ENCODE measurements around the gene DCPS. TPM values are rescaled to one million over a fixed set of nuclear protein-coding genes. Genes with fewer than 3 reads are reported as not detected.
A peak's percentile ranks its signal among the peaks of the same experiment; 100 is the strongest.

The DCPS gene
- total RNA-seq, 4 donors from 2014 or later, result 6.7 to 23.9 (median 7.9) TPM

DNA sequence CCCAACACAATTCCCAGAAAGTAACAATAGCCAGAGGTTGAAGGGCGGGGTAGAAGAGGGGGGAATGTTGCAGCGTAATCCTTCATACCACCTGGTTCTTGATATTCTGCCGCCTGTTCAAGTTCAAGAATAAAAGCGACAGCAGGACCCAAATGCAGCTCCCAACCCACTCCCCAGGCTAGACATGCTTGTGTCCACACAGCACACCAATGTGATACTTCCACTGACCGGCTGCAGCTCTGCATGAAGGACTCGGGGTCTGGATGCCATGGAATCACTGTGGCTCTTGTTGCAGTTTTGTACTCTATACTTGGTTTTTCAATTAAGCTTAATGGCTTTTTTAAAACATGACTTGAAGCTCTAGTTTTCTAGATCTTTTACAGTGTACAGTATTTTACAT is 41.6 kb upstream of the DCPS start:
- H3K4me3 ChIP-seq, result no peak overlapping the region
- H3K27ac ChIP-seq, result no peak overlapping the region
- H3K4me1 ChIP-seq, result peaks cover 0 to 10% (median 0%) of the 10 kb centered on the region in 4 donors
- H3K9me3 ChIP-seq, result no peaks in the 10 kb centered on the region
- no peaks in the 10 kb centered on the region for H3K27me3 ChIP-seq
- peaks cover 0 to 73% (median 2%) of the 10 kb centered on the region in 3 donors for H3K36me3 ChIP-seq
- TF ChIP-seq, protein P1, sequence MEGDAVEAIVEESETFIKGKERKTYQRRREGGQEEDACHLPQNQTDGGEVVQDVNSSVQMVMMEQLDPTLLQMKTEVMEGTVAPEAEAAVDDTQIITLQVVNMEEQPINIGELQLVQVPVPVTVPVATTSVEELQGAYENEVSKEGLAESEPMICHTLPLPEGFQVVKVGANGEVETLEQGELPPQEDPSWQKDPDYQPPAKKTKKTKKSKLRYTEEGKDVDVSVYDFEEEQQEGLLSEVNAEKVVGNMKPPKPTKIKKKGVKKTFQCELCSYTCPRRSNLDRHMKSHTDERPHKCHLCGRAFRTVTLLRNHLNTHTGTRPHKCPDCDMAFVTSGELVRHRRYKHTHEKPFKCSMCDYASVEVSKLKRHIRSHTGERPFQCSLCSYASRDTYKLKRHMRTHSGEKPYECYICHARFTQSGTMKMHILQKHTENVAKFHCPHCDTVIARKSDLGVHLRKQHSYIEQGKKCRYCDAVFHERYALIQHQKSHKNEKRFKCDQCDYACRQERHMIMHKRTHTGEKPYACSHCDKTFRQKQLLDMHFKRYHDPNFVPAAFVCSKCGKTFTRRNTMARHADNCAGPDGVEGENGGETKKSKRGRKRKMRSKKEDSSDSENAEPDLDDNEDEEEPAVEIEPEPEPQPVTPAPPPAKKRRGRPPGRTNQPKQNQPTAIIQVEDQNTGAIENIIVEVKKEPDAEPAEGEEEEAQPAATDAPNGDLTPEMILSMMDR (IDR thresholded peaks at IDR 0.05), result no peak
- no peak for TF ChIP-seq POLR2A (IDR thresholded peaks at IDR 0.05)
- no peak for DNase-seq

DNA sequence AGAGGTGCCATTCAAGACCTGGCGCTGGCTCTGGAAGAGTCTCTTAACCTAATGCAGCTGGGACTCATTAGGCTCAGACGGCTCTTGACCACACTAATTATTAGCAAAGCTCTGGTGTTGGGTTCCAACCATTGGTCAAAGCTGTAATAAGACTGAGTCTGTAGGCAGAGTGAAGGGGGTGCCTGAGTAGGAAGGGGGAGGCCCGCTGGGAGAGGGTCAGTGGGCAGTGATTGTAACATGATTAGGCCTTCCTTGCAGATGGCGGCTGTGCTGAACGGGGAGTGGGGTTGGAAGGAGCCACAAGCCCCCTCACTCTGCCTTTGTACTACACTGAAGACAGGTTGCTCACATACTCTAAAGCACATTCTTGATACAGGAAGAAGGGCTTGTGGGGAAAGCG is 40.4 kb upstream of the DCPS start:
- Histone ChIP-seq H3K36me3 (peaks cover 0 to 63% (median 2%) of the 10 kb centered on the region in 3 donors), H3K27me3 (no peaks in the 10 kb centered on the region), H3K27ac (no peak overlapping the region), H3K9me3 (no peaks in the 10 kb centered on the region), H3K4me1 (peaks cover 0 to 18% (median 0%) of the 10 kb centered on the region in 4 donors), H3K4me3 (no peak overlapping the region)
- TF ChIP-seq POLR2A (IDR thresholded peaks at IDR 0.05), result no peak
- TF ChIP-seq, protein P1 (IDR thresholded peaks at IDR 0.05), result no peak
- DNase-seq, result no peak

DNA sequence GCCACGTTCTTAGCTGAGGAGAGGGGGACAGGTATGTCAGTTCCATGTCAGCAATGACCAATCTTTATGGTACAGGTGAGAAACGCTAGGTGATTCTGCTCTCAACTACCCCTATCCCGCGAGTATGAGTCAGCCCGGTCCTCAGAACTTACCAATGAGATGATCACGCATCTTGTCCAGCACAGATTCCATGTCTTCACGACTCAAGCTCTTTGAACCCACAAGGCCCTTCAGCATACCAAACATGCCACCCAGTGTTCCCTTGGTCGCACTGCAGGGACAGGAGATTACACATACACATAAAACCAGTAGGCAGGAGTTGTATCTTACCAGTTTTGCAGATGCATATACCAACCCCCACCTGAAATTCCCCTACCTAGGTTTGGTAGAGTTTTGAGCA is 38.0 kb upstream of the DCPS start:
- H3K36me3 ChIP-seq, result peaks cover 0 to 63% (median 2%) of the 10 kb centered on the region in 3 donors
- no peak for DNase-seq
- H3K27ac ChIP-seq, result no peak overlapping the region
- no peak for TF ChIP-seq POLR2A (IDR thresholded peaks at IDR 0.05)
- TF ChIP-seq, protein P1 (IDR thresholded peaks at IDR 0.05), result peak in 3 of 6 experiments; percentile 24 to 37 (median 24)
- H3K9me3 ChIP-seq, result no peaks in the 10 kb centered on the region
- no peak overlapping the region for H3K4me3 ChIP-seq
- H3K27me3 ChIP-seq, result no peaks in the 10 kb centered on the region
- peaks cover 0 to 18% (median 2%) of the 10 kb centered on the region in 4 donors for H3K4me1 ChIP-seq

DNA sequence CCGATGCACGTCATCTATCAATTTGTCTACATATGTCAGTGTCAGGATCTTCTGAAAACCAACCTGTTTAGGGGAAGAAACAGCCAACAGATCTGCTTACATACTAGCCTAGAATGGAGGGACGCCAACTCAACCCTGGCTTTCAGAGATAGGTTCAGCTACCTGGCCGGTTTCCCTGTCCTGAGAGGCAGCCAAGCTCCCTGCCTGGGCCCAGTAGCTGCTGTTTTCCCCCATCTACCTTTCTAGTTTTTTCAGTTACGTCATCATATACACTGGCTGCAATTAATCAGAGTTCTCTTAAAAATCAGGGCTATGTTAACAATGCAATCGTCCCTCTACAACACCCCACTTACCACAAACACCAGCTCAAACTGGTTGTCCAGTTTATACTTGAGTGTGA is 36.2 kb upstream of the DCPS start:
- Histone ChIP-seq H3K36me3 (peaks cover 0 to 45% (median 2%) of the 10 kb centered on the region in 3 donors), H3K4me1 (peaks cover 0 to 18% (median 2%) of the 10 kb centered on the region in 4 donors), H3K27ac (peak overlapping the region; percentile 82 to 93 (median 88)), H3K9me3 (no peaks in the 10 kb centered on the region), H3K4me3 (peak overlapping the region; percentile 65 to 88 (median 80)), H3K27me3 (no peaks in the 10 kb centered on the region)
- DNase-seq, result no peak
- TF ChIP-seq, protein P1 (IDR thresholded peaks at IDR 0.05), result no peak
- TF ChIP-seq POLR2A (IDR thresholded peaks at IDR 0.05), result no peak

DNA sequence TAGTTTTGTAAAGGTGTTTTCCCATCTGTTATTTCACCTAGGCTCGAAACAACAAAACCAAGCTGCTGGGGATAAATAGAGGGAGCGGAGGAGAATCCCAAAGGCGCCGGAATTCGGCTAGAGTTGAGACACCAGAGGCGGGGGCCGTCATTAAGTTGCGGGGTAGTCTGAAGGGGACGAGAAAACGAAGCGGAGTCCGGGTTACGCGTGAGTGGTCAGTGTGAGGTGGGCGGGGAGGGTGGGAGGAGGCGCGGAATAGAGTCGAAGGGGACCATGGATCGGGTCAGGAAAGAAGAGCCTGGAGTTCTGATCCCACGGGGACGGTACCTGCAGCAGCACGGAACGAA is 35.5 kb upstream of the DCPS start:
- no peak for DNase-seq
- Histone ChIP-seq H3K4me1 (peaks cover 0 to 18% (median 2%) of the 10 kb centered on the region in 4 donors), H3K9me3 (no peaks in the 10 kb centered on the region), H3K27ac (peak overlapping the region; percentile 82 to 93 (median 88)), H3K27me3 (no peaks in the 10 kb centered on the region), H3K4me3 (peak overlapping the region; percentile 65 to 88 (median 80)), H3K36me3 (peaks cover 0 to 43% (median 0%) of the 10 kb centered on the region in 3 donors)
- TF ChIP-seq, protein P1 (IDR thresholded peaks at IDR 0.05), result no peak
- TF ChIP-seq POLR2A (IDR thresholded peaks at IDR 0.05), result no peak

Data from Peyer's patch (tissue), 4 donors.